PC-3 (cell line): ENCODE results near the gene NAA10.

Source experiments
- EZH2 ChIP-seq: fragments of 300-600 bp; sonication (generic); IDR thresholded peaks from one replicate; pipeline ENCODE4 v1.6.1; 2017; ENCODE audit warnings: antibody characterized with exemption, mild to moderate bottlenecking, low read length; ENCODE audit not compliant: unreplicated experiment
- EZH2phosphoT487 ChIP-seq: fragments of 300-600 bp; sonication (generic); IDR thresholded peaks from 2 replicates; pipeline ENCODE4 v1.6.1; 2018; ENCODE audit warnings: mild to moderate bottlenecking, antibody characterized with exemption, low read length, borderline replicate concordance
- TF ChIP-seq, protein P1 (sequence below): fragments of 300-600 bp; sonication (generic); conservative IDR thresholded peaks from 2 replicates; pipeline ENCODE4 v1.5.1; 2017; ENCODE audit warnings: antibody characterized with exemption, low read depth, mild to moderate bottlenecking, low read length

DNA sequence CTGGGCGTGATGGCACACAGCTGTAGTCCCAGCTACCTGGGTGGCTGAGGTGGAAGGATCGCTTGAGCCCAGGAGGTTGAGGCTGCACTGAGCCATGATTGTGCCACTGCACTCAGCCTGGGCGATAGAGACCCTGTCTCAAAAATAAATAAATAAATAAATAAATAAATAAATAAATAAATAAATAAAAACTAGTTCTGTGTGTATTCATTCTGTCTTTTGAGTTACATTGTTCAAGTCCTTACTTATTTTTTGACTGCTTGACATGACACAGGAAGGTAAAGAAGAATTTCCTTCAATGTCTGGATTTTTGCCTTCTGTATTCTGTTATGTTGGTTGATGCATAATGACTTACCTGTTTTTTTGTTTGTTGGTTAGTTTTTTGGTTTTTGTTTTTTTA, 2.2 kb upstream of the NAA10 start:
- TF ChIP-seq, protein P1, sequence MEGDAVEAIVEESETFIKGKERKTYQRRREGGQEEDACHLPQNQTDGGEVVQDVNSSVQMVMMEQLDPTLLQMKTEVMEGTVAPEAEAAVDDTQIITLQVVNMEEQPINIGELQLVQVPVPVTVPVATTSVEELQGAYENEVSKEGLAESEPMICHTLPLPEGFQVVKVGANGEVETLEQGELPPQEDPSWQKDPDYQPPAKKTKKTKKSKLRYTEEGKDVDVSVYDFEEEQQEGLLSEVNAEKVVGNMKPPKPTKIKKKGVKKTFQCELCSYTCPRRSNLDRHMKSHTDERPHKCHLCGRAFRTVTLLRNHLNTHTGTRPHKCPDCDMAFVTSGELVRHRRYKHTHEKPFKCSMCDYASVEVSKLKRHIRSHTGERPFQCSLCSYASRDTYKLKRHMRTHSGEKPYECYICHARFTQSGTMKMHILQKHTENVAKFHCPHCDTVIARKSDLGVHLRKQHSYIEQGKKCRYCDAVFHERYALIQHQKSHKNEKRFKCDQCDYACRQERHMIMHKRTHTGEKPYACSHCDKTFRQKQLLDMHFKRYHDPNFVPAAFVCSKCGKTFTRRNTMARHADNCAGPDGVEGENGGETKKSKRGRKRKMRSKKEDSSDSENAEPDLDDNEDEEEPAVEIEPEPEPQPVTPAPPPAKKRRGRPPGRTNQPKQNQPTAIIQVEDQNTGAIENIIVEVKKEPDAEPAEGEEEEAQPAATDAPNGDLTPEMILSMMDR, result no peak
- no peak for TF ChIP-seq EZH2phosphoT487
- TF ChIP-seq EZH2, result no peak
